ENCODE measurements around the gene PDCD4.

The PDCD4 gene

GRCh38 chr10:110871298-110872084 is at the start of gene PDCD4:
PDCD4 (plus strand) TSS chr10:110871928; CDS start chr10:110876028, 4,100 bp downstream.
- peak; percentile 68 for DNase-seq (ENCODE audit: low read depth, low spot score)
- peak within 1 kb of the TSS; percentile 59 for H3K27ac ChIP-seq

DNA sequence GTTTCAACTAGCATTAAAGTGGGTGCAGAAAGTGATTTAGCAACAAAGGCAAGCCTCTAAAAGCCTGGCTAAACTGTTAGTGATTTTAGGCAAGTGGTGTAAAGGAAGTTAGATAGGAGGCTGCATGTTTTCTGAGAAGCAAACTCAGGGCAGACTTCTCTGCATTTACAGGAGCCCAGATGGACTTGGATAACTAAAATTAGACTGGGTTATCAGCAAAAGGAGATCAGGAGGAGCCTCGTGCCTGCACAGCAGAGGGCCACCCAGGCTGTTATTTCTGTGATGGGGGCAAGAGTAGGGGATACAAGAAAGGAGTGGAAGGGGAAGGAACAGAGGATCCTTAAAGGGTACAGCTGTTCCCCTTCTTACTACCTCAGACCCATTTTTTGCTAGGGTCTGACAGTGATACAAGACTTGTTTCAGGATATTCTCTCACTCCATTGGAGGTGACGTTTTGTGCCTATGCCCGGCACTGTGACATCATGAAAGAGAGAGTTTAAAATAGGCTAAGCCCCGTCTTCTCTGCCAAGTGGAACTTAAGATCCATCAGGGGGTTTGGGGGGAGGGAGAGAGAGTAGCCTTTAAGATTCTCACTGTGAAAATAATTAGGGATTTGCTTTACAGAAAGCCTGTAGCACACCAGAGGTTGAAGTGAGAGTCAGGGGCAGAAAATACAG is 49.6 kb upstream of the PDCD4 start:
- H3K27ac ChIP-seq = no peak overlapping the region

GRCh38 chr10:110822712-110823311 is 48.9 kb upstream of the PDCD4 start:
- no peak overlapping the region for H3K27ac ChIP-seq
- DNase-seq (ENCODE audit: low read depth, low spot score) = no peak

More for the DNA sequence above, 49.6 kb upstream of the PDCD4 start:
- DNase-seq (ENCODE audit: low read depth, low spot score) = no peak

GRCh38 chr10:110824152-110824441 is 47.6 kb upstream of the PDCD4 start:
- DNase-seq (ENCODE audit: low read depth, low spot score) = no peak
- no peak overlapping the region for H3K27ac ChIP-seq

GRCh38 chr10:110824660-110825059 is 47.1 kb upstream of the PDCD4 start:
- DNase-seq (ENCODE audit: low read depth, low spot score) = no peak
- no peak overlapping the region for H3K27ac ChIP-seq

DNA sequence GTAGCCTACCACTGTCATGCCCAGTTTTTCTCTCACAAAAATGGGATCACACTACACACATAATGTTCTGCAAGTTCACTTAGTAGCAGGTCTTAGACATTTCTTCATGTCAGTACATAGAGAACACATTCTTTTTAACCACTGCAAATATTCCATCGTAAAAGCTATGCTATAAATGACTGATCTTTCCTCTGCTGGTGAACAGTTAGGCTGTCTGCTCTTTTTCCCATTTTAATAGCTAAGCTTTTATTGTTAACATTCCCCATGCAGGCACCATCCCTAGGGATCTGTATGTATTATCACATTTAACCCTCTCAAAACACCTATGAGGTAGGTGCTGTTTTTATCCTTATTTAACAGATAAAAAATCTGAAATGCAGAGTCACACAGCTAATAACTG is 46.2 kb upstream of the PDCD4 start:
- no peak for DNase-seq (ENCODE audit: low read depth, low spot score)
- no peak overlapping the region for H3K27ac ChIP-seq

DNA sequence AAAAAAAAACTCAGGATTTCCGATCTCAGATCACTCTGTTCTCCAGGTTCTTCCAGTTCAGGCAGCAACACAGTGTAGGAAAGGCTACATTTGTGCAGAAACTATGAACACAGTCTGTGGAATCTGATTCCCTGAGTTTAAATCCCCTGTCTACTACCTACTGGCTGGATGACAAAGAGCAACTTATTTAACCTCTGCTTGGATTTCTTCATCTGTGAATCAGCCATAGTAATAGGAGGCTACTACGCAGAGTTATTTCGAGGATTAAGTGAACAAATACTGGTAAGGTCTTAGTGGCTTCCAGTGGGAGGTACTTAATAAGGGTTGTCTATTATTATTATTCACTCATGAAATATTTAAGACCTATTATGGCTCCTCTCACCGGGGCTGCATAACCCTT is 44.3 kb upstream of the PDCD4 start:
- peak overlapping the region; percentile 49 for H3K27ac ChIP-seq
- DNase-seq (ENCODE audit: low read depth, low spot score) = peak; percentile 68

GRCh38 chr10:110827875-110828274 is 43.9 kb upstream of the PDCD4 start:
- no peak for DNase-seq (ENCODE audit: low read depth, low spot score)
- H3K27ac ChIP-seq = peak overlapping the region; percentile 49

DNA sequence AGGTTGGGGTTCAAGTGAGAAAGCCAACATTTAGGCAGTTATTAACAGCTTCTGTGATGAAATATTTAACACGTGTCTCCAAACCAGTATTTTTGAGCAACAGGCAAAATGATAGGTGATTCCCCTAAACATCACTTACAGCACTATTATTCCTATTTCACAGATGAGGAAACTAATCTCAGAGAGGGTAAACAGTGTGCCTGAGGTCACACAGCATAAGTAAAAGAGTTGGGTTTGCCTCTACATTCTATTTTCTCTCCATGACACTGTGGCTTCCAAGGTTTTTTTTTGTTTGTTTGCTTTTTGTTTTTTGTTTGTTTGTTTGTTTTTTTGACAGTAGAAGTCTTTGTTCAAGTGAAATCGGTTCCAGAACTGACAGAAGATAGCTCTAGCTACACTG is 43.2 kb upstream of the PDCD4 start:
- no peak overlapping the region for H3K27ac ChIP-seq
- no peak for DNase-seq (ENCODE audit: low read depth, low spot score)

GRCh38 chr10:110829721-110830410 is 41.9 kb upstream of the PDCD4 start:
- DNase-seq (ENCODE audit: low read depth, low spot score) = no peak
- H3K27ac ChIP-seq = no peak overlapping the region

GRCh38 chr10:110833234-110833940 is 38.3 kb upstream of the PDCD4 start:
- no peak overlapping the region for H3K27ac ChIP-seq
- DNase-seq (ENCODE audit: low read depth, low spot score) = no peak

DNA sequence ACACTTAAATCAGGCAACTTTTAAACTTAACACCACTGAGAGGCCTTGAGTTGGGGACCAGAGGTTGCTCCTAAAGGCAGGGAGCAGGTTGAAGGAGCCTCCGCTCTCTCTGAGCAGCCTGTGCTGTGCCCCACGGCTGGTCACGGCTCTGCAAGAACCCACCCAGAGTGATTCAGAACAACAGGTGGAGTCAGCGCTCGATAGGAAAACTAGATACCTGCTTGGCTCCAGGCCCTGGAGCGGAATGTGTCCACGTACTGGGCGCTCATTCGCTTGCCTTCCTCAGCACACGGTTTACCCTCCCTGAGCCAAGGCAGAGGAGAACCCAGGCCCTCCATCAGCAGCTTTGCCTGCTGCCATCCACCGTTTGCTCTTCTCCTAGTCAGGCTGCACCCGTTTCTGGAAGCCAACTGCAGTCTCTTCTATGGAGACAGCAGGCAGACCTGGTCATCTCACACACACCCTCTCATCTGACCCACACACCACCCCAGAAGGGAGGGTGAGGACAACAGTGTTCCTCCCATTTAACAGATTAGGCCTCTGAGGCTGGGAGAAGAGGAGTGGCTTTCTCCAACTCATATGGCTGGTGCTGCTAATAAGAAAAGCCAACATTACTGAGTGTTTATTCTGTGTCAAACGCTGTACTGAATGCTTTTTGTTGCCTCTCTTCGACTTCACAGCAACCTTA is 37.6 kb upstream of the PDCD4 start:
- DNase-seq (ENCODE audit: low read depth, low spot score) = no peak

GRCh38 chr10:110834629-110835301 is 37.0 kb upstream of the PDCD4 start:
- no peak for DNase-seq (ENCODE audit: low read depth, low spot score)
- H3K27ac ChIP-seq = no peak overlapping the region

More for the DNA sequence above, 37.6 kb upstream of the PDCD4 start:
- H3K27ac ChIP-seq = no peak overlapping the region

- no peak overlapping the region for H3K27ac ChIP-seq
These were observed 35.9 kb upstream of the PDCD4 start for GRCh38 chr10:110835841-110836240.

DNA sequence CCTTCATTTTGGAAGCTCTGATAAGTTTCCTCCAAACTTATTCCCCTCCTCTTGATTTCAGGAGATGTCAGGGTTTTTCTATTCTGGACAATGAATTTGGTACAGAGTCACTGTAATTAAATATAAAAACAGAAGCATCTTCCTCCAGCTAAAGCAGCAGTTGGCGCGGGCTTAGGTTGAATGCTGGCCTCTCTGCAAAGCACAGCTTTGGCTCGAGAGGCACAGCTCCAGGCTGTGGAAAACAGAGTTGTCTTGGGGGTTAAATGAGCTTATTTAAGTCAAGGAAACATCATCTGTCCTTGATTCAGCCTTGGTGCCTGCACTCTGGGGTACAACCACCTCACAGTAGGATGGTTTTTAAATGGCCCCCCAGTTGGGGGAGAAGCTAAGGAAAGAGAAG is 35.0 kb upstream of the PDCD4 start:
- no peak overlapping the region for H3K27ac ChIP-seq
- no peak for DNase-seq (ENCODE audit: low read depth, low spot score)

More at GRCh38 chr10:110835841-110836240, 35.9 kb upstream of the PDCD4 start:
- no peak for DNase-seq (ENCODE audit: low read depth, low spot score)

GRCh38 chr10:110837418-110838171 is 34.1 kb upstream of the PDCD4 start:
- H3K27ac ChIP-seq = peak overlapping the region; percentile 22
- no peak for DNase-seq (ENCODE audit: low read depth, low spot score)

DNA sequence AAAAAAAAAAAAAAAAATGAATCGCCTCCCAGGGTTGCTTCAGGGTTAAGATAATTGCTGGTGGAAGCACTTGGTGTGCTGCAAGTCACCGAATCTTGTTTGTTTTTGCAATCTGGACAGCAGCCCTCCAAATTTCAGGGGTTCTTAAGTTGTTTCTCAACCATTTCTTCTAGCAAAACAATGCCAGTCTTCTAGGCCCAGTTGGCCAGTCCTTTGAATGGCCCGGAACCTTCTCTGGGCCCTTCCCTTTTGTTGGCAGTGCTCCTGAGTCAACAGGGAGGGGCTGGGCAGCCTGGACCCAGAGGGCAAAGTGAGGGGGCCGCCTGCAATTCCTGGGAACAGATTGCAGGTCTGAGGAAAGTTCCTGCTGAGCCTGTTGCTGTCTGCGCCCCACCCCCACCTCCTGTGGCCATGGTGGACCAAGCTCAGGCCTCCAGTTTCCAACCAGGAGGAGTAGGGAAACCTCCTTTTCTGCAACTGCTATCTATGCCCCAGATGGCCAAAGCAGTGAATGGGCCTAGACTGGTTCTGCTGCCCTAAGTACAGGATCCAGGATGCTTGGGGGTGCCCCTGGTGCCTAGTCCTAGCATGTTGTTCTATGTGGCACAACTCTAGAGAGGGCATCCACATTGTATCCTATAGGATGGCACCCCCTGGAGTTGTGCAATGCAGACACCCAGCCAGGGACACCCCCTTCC is 31.4 kb upstream of the PDCD4 start:
- H3K27ac ChIP-seq = no peak overlapping the region
- no peak for DNase-seq (ENCODE audit: low read depth, low spot score)

GRCh38 chr10:110840923-110841428 is 30.8 kb upstream of the PDCD4 start:
- H3K27ac ChIP-seq = no peak overlapping the region
- DNase-seq (ENCODE audit: low read depth, low spot score) = no peak
